ENCODE data around the gene FAM89B.
"Not testable (repeated sequence)": the region's sequence is repeated elsewhere in the genome, so short reads cannot be mapped to it uniquely, and the experiment has no call there.

Gene FAM89B

DNA sequence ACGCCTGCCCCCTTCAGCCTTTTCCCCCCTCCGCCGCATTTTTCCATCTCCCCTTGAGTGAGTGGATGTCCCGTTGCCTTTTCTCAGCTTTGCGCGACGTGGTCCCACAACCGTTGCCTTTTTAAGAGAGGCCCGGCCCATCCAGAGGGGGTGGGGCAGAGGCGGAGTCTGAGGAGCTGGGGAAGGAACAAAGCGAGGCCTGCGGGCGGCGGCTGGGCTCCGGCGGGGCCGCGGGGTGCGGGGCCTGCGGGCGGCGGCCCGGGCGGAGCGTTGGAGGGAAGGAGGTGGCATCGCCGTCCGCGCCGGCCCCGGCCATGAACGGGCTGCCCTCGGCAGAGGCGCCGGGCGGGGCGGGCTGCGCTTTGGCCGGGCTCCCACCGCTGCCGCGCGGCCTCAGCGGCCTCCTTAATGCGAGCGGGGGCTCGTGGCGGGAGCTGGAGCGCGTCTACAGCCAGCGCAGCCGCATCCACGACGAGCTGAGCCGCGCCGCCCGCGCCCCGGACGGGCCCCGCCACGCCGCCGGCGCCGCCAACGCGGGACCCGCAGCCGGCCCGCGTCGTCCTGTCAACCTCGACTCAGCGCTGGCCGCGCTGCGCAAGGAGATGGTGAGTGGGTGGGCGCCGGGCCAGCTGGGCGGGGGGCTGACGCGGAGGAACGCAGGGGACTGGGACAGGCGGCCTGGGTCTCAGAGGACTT lies at the start of gene FAM89B:
Gene FAM89B (plus strand): TSS at position 183 of the 696 bp plus-strand sequence. CDS start 132 bp downstream, at position 315.
- no peak for DNase-seq (ENCODE audit: insufficient read length, low spot score)
- peak; percentile 70 for FAIRE-seq

DNA sequence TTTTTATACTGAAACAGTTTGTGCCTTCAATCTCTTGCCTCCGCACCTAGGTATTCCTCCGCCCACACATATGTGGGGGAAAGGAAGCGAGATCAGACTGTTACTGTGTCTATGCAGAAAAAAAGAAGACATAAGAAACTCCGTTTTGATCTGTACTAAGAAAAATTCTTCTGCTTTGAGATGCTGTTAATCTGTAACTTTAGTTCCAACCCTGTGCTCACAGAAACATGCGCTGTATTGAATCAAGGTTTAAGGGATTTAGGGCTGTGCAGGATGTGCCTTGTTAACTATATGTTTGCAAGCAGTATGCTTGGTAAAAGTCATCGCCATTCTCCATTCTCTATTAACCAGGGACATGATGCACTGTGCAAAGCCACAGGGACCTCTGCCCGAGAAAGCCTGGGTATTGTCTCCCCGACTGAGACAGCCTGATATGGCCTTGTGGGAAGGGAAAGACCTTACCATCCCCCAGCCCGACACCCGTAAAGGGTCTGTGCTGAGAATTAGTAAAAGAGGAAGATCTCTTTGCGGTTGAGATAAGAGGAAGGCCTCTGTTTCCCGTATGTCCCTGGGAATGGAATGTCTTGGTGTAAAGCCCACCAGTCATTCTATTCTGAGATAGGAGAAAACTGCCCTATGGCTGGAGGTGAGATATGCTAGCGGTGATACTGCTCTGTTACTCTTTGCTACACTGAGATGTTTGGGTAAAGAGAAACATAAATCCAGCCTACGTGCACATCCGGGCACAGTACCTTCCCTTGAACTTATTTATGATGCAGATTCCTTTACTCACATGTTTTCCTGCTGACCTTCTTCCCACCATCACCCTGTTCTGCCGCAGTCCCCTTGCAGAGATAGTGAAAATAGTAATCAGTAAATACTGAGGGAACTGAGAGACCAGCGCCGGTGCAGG lies 49.4 kb upstream of the FAM89B start:
- DNase-seq (ENCODE audit: insufficient read length, low spot score), result not testable (repeated sequence)
- FAIRE-seq, result peak; percentile 71

DNA sequence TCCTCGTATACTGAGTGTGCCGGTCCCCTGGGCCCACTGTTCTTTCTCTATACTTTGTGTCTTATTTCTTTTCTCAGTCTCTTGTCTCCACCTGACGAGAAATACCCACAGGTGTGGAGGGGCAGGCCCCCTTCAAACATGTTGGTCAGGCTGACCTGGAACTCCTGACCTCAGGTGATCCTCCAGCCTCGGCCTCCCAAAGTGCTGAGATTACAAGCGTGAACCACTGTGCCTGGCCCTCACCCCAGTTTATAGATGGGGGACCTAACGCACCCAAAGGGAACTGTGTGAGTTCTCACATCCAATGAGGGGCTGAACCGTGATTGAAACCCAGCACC lies 48.7 kb upstream of the FAM89B start:
- DNase-seq (ENCODE audit: insufficient read length, low spot score); FAIRE-seq: not testable (repeated sequence)

DNA sequence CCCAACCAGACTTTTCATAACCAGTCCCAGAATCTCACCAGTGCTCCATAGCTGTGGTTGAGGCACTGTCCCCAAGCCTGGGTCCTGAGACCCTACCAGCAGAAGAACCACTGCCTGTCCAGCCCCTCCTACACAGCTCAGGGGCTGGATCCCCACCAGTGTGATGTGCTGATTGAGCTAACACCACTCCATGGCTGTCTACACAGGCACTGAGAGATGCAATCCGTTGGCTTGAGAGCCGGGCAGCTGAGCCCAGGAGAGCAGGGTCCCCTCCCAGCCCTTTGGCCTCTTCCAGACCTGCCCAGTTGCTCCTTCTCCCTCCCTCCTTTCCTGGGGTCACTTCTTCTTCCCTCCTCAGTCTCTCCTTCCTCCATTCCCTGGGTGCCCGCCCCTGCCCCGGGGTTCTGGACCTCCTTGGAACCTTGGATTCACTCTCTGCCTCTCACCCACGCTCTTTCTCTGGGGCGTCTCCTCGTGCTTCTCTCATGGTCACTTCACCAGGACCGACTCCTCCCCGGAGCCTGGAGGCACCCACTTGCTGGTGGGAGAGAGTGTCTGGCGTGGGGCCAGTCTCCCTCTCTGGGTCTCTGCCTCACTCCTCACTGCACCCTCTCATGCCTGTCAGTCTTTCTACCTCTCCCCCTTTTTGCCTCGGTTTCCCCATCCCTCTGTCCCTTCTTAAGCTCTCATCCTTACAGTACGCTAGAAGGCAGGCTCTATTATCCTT lies 48.2 kb upstream of the FAM89B start:
- FAIRE-seq, result no peak
- DNase-seq (ENCODE audit: insufficient read length, low spot score), result no peak

DNA sequence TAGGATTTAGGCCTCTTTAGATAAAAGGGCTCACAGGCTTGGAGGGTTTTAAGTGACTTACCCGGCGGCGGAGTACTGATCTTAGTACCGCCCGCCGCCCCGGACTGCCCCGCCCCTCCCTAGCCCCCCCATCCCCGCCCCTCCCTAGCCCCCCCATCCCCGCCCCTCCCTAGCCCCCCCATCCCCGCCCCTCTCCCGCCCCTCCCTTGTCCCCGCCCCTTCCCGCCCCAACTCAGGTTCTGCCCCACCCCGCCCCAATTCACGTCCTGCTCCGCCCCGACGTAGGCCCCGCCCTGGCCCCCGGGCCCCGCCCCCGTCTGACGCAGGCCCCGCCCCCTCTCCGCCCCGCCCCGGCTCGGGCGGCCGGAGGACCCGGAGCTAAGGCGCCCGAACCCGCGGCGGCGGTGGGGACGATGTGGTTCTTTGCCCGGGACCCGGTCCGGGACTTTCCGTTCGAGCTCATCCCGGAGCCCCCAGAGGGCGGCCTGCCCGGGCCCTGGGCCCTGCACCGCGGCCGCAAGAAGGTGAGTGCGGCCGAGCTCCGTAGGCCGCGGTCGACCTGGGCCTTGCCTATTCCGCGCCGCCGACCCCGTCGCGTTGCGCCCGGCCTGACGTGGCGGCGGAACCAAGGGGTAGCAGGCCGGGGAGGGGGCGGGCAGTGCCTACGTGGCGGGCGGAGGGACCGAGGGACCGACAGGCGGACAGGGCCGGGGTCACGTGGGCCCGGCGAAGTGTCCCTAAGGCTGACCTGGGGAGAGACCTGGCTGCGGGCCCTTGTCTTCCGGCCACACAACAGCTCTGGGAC lies 47.4 kb upstream of the FAM89B start, which contains the start of gene SCYL1:
Gene SCYL1 (plus strand): TSS at position 343 of the 805 bp plus-strand sequence. CDS start 71 bp downstream, at position 414.
- FAIRE-seq (peak; percentile 23), DNase-seq (ENCODE audit: insufficient read length, low spot score) (peak; percentile 59)

DNA sequence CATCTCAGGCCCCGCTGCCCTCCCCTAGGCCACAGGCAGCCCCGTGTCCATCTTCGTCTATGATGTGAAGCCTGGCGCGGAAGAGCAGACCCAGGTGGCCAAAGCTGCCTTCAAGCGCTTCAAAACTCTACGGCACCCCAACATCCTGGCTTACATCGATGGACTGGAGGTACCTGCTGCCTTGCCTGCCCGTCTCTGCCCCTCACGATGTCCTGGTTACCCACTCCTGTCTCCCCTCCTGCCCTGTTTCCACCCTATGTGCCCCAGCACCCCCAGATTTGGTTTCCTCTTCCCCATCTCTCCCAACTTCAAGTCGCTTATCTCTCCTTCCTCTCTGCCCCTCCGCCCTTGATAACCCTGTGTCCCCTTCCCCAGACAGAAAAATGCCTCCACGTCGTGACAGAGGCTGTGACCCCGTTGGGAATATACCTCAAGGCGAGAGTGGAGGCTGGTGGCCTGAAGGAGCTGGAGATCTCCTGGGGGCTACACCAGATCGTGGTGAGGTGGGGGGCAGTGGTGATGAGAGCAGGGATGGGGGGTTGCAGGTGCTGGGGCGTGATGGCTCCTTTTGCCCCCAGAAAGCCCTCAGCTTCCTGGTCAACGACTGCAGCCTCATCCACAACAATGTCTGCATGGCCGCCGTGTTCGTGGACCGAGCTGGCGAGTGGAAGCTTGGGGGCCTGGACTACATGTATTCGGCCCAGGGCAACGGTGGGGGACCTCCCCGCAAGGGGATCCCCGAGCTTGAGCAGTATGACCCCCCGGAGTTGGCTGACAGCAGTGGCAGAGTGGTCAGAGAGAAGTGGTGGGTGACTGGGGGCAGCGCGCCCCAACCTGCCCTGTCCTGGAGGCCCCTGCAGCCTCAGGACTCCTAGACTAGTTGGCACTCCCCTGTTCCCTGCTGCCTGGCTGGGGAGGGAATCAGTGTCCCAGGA lies 46.5 kb upstream of the FAM89B start:
- FAIRE-seq, result no peak
- no peak for DNase-seq (ENCODE audit: insufficient read length, low spot score)

DNA sequence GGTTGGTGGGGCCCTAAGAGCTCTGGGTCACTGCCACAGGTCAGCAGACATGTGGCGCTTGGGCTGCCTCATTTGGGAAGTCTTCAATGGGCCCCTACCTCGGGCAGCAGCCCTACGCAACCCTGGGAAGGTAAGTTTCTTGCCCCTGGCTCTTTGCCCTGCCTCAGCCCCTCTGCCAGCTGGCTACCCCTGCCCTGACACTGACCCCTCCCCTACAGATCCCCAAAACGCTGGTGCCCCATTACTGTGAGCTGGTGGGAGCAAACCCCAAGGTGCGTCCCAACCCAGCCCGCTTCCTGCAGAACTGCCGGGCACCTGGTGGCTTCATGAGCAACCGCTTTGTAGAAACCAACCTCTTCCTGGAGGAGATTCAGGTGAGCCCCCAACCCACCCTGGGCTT lies 45.6 kb upstream of the FAM89B start:
- FAIRE-seq (no peak), DNase-seq (ENCODE audit: insufficient read length, low spot score) (no peak)

DNA sequence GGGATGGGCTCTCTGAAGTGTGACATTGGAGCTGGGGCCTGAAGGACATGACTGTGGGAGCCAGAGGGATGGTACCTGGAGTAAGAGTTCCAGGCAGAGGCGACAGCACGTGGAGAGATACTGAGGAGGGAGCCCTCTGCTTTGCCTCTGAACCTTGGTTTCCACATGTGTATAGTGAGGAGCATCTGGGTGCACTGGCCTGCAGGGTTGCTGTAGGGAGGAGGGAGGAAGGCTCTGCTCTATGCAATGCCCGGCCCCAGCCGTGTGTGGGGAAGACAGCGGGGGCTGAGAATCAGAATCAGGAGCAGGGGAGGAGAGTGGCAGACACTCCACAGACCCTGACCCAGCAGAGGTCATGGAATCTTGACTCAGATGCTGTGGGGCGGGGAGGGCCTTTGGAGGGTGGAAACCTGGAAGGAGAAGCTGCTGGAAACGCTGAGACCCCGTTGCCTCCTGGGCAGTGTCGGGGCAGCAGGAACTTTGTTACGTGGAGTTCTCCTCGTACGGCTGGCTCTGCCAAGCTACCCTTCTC lies 43.5 kb upstream of the FAM89B start:
- FAIRE-seq (no peak), DNase-seq (ENCODE audit: insufficient read length, low spot score) (no peak)

DNA sequence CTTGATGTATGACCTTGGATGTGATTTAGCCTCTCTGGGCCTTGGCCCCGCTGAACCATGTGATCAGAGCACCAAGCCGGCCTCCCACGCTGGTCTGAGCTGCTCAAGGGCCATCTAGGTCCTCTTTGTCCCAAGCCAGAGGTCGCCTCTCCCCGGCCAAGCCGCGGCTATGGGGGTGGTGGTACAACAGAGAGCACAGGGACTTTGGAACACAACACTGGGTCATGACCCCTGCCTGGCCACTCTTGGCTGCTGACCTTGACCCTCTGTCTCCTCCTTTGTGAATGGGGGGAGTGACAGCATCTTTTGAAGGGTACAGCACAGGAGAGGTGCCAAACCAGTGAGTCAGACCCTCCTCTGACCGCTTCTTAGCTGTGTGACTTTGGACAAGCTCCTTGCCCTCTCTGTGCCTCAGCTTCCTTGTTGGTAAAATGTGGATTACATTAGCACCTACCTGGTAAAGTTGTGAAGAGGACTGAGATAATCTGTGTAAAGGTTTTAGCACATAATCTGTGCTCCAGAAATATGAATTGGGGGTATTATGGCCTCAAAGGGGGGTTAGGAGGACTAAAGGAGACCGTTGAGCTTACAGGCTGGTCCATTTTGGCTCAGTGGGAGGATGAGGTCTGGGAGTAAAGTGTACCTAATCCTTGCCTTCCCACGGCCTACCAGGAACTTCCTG lies 42.7 kb upstream of the FAM89B start:
- DNase-seq (ENCODE audit: insufficient read length, low spot score) (no peak), FAIRE-seq (no peak)

DNA sequence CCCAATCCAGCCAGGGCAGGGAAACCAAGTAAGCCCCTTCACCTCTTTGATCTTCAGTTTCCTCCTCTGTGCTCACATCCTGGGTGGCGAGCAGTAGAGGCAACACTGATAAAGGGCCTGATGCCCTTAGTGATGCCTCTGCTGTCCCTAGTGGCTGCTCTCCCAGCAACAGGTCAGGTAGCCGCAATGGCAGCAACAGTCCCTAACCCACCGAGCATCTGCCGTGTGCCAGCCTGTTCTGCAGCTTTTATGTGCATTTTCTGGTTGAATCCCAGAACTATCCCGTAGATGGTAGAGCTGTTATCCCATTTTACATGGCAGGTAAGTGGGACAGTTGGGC lies 42.2 kb upstream of the FAM89B start:
- no peak for DNase-seq (ENCODE audit: insufficient read length, low spot score)
- no peak for FAIRE-seq

DNA sequence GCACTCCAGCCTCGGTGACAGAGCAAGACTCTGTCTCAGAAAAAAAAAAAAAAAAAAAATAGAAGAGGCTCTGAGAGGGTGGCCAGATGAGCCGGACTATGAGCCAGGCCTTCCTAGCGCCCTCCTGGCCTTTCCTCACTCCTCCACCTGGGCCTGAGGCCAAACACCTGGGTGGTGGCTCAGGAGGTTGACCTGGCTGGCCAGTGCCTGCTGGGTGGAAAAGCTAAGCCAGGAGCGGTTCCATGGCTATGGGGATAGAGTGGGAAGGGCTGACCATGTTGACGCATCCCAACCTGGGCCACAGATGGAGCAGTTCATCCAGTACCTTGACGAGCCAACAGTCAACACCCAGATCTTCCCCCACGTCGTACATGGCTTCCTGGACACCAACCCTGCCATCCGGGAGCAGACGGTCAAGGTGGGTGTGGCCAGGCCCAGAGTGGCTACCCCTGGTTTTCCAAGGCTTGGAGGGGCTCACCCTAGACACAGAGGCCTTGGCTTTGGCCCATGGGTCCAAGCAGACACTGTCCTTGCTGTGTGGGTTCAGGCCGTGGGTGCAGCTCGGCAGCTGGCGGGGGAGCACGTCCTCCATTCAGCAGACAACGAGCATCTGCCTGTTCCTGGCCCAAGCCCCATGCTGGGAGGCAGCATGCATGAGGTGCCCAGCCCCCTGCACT lies 39.8 kb upstream of the FAM89B start:
- no peak for DNase-seq (ENCODE audit: insufficient read length, low spot score)
- no peak for FAIRE-seq

DNA sequence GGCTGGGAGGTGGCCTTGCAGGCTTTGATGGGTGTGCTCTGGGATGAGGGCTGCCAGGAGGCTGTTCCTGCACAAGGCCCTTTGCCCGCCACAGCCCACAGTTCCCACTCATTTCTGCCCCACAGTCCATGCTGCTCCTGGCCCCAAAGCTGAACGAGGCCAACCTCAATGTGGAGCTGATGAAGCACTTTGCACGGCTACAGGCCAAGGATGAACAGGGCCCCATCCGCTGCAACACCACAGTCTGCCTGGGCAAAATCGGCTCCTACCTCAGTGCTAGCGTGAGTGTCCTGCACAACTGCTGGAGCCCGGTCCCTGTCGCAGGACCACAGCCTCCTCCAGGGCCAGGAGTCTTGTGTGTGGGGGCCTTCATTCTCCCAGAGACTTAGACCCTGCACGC lies 37.2 kb upstream of the FAM89B start:
- DNase-seq (ENCODE audit: insufficient read length, low spot score) (no peak), FAIRE-seq (no peak)

DNA sequence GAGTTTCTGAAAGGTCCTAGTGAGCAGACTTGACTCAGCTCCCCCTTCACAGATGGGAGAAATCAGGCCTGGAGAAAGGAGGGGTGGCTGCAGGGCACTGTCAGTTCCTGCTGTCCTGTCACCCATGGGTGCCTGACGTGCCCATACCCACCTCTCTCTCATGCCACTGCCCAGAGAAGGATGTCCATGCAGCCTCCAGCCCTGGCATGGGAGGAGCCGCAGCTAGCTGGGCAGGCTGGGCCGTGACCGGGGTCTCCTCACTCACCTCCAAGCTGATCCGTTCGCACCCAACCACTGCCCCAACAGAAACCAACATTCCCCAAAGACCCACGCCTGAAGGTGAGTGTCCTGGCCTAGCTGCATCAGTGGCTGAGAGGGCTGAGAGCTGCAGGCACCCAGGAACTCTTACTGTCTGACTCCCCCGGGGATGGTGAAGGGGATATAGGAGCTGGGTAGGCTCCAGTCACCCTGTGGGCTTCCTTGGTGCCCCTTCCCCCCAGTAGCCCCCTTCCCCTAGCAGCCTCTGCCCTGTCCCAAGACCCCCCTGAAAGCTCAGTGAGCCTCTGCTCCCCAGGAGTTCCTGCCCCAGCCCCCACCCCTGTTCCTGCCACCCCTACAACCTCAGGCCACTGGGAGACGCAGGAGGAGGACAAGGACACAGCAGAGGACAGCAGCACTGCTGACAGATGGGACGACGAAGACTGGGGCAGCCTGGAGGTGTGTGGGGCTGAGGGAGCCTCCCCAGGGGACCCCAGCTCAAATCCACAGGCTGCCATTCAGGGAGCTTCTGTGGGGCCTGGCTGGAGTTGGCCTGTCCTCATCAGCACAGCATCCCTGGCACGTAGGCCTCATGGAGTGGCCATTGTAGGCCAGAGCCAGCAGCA lies 35.7 kb upstream of the FAM89B start:
- DNase-seq (ENCODE audit: insufficient read length, low spot score) (no peak), FAIRE-seq (no peak)

DNA sequence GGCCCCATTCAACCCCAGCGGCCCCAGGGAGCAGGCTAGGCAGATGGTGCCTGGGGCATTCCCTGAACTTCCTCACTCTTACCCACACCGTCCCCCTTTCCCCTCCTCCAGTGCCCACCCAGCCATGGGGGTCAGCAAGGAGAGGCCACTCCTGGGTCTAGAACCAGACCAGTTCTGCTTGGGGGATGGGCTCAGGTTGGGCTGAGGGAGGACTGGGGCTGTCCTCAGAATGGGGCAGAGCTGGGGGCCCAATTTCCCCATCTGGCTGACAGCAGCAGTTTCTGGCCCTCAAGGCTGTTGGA lies 35.1 kb upstream of the FAM89B start:
- DNase-seq (ENCODE audit: insufficient read length, low spot score), result no peak
- FAIRE-seq, result no peak

DNA sequence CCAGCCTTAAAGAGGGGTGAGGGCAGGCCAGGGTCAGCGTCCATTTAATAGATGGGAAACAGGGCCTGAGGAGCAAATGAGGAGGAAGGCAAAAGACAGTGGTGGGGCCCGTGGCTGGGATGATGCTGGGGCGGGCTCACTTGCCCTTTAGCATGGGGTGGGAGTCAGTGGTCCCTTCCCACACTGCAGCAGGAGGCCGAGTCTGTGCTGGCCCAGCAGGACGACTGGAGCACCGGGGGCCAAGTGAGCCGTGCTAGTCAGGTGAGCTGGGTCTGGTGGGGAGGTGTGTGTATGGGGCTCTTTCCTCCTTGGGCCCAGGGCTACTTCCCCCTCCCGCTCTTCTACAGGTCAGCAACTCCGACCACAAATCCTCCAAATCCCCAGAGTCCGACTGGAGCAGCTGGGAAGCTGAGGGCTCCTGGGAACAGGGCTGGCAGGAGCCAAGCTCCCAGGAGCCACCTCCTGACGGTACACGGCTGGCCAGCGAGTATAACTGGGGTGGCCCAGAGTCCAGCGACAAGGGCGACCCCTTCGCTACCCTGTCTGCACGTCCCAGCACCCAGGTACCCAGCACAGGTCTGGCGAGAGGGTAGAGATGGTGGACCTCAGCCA lies 34.6 kb upstream of the FAM89B start:
- FAIRE-seq (no peak), DNase-seq (ENCODE audit: insufficient read length, low spot score) (no peak)

DNA sequence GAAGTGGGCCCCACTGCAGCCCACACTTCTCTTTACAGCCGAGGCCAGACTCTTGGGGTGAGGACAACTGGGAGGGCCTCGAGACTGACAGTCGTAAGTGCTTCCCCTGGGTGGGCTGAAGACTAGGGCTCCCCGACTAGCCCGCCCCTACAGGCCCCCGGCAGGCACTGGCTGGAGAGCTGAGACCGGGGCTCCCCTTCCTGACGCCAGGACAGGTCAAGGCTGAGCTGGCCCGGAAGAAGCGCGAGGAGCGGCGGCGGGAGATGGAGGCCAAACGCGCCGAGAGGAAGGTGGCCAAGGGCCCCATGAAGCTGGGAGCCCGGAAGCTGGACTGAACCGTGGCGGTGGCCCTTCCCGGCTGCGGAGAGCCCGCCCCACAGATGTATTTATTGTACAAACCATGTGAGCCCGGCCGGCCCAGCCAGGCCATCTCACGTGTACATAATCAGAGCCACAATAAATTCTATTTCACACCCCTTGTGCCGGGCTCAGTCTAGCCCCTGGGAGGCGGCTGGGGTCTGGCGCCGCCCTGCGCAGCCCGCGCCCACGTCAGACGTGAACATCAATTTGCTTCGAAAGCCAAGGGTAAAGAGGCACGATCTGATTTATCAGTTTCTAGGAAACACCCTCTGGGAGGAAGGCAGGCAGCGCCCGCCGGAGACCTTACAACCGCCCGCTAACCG lies 34.0 kb upstream of the FAM89B start:
- FAIRE-seq (no peak), DNase-seq (ENCODE audit: insufficient read length, low spot score) (no peak)
